Measurements from ENCODE around the gene AQP1. TPM values are rescaled to one million over a fixed set of nuclear protein-coding genes. Genes with fewer than 3 reads are reported as not detected.

Gene AQP1
- total RNA-seq, 1 experiment from 2014 or later: 0.49 TPM

DNA sequence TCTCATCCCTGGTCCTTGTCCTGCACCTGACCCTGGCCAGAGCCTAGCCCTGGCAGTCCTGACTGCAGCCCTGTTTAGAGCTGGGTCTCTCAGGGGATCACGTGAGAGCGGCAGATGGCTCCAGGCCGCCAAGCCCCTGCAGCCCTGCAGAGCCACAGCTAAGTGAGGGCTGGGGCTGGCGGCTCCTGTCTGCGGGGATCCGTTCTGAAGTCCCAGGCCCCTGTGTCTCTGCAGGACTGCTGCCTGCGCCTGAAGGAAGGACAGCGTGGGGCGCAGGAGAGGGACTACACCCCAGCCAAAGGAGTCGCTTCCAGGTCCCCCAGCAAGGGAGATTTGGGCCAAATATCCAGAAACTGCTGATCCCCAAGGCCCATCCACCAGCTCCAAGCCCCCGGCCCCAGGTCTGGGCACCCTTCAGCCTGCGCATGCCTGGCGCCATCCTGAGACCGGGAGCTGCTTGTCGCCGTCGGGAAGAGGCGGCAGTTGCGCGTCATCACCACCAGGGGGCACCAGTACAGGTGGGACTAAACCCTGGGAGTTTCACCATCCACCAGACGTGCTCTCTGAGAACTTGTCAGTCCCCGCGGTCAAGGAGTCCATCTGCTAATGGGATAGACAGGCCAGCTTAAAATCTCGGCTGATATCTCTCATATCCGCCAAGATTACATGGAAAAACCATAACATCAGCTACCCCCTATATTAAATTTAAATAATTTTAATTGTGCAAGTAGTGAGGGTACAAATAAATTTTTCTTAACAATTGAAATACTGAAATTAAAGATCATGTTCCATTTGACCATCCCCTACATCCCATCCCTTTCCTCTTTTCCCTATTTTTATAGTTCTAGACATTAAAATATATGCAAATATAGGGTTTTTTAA, 27.0 kb downstream of the AQP1 start:
- DNase-seq (ENCODE audit: low spot score): peak; percentile 74
- Histone ChIP-seq H3K36me3 (ENCODE audit: insufficient read depth, low read length, poor library complexity, severe bottlenecking) (no peaks in the 10 kb centered on the region), H3K4me1 (ENCODE audit: insufficient read depth, low read length, poor library complexity, severe bottlenecking) (peaks cover 7% of the 10 kb centered on the region), H3K27ac (ENCODE audit: low read depth, low read length, poor library complexity, severe bottlenecking) (no peak overlapping the region), H3K9me3 (ENCODE audit: low read depth, low read length, poor library complexity, severe bottlenecking) (no peaks in the 10 kb centered on the region), H3K27me3 (replicated peaks; ENCODE audit: insufficient read depth, low read depth, low read length, poor library complexity) (peaks cover 35% of the 10 kb centered on the region), H3K4me3 (ENCODE audit: low read depth, low read length, poor library complexity, severe bottlenecking) (no peak overlapping the region)
- TF ChIP-seq EZH2 (IDR thresholded peaks at IDR 0.05; ENCODE audit: borderline replicate concordance, low read depth, low read length, poor library complexity, severe bottlenecking): no peak
- TF ChIP-seq, protein P1, sequence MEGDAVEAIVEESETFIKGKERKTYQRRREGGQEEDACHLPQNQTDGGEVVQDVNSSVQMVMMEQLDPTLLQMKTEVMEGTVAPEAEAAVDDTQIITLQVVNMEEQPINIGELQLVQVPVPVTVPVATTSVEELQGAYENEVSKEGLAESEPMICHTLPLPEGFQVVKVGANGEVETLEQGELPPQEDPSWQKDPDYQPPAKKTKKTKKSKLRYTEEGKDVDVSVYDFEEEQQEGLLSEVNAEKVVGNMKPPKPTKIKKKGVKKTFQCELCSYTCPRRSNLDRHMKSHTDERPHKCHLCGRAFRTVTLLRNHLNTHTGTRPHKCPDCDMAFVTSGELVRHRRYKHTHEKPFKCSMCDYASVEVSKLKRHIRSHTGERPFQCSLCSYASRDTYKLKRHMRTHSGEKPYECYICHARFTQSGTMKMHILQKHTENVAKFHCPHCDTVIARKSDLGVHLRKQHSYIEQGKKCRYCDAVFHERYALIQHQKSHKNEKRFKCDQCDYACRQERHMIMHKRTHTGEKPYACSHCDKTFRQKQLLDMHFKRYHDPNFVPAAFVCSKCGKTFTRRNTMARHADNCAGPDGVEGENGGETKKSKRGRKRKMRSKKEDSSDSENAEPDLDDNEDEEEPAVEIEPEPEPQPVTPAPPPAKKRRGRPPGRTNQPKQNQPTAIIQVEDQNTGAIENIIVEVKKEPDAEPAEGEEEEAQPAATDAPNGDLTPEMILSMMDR (conservative IDR thresholded peaks at IDR 0.05; ENCODE audit: low read depth, low read length): peak; percentile 94
- BruUV-seq (replicated peaks): no TSS peak
- CTCF ChIA-PET: interaction anchor here (0.6 to 2.7 kb wide), 7 partner anchors 8 to 1843 kb away, joined by 3 to 13 read pairs (median 3); no protein-coding TSS in a partner anchor
- intact Hi-C loops (cut with micrococcal nuclease; ENCODE audit: unreplicated experiment): no loop called here
- POLR2A ChIA-PET (ENCODE audit: low non-redundant PET): no interaction called here

DNA sequence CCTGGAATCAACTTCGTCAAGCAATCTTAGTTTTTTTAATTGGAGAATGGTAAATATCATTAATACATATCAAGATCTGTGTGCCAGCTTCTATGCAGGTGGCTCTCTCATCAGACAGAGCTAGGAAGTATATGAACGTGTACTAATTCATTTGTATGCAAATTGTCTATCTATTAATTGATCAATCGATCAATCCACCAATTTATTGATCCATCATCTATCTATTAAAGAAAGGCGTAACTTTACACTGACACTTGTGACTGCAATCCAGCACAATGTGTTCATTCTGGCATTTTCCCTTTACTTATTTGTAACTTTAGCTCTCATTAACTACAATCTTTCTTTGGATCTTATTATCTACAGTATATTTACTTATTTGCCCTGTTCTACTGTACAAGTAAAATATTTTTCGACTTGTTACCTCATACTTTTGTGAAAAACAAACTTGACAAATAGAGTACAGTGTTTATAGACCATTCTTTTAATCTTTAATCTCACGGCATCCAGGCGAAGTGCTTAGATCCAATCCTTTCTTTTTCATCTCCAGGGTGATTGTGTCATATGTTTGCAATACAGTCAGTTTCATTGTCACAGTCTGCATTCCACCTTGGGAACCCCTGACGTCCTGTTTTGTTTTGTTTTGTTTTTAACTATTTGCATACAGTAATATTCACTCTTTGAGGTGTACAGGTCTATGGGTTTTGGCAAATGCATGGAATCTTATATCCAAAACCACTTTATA, 30.1 kb downstream of the AQP1 start:
- Histone ChIP-seq H3K27ac (ENCODE audit: low read depth, low read length, poor library complexity, severe bottlenecking) (no peak overlapping the region), H3K4me1 (ENCODE audit: insufficient read depth, low read length, poor library complexity, severe bottlenecking) (no peaks in the 10 kb centered on the region), H3K9me3 (ENCODE audit: low read depth, low read length, poor library complexity, severe bottlenecking) (peaks cover 11% of the 10 kb centered on the region), H3K4me3 (ENCODE audit: low read depth, low read length, poor library complexity, severe bottlenecking) (no peak overlapping the region), H3K27me3 (replicated peaks; ENCODE audit: insufficient read depth, low read depth, low read length, poor library complexity) (peaks cover 51% of the 10 kb centered on the region), H3K36me3 (ENCODE audit: insufficient read depth, low read length, poor library complexity, severe bottlenecking) (no peaks in the 10 kb centered on the region)
- no TSS peak for BruUV-seq (replicated peaks)
- intact Hi-C loops (cut with micrococcal nuclease; ENCODE audit: unreplicated experiment): no loop called here
- ChIA-PET POLR2A (ENCODE audit: low non-redundant PET) (no interaction called here), CTCF (no interaction called here)
- no peak for TF ChIP-seq EZH2 (IDR thresholded peaks at IDR 0.05; ENCODE audit: borderline replicate concordance, low read depth, low read length, poor library complexity, severe bottlenecking)
- TF ChIP-seq, protein P1 (conservative IDR thresholded peaks at IDR 0.05; ENCODE audit: low read depth, low read length): no peak
- DNase-seq (ENCODE audit: low spot score): no peak

DNA sequence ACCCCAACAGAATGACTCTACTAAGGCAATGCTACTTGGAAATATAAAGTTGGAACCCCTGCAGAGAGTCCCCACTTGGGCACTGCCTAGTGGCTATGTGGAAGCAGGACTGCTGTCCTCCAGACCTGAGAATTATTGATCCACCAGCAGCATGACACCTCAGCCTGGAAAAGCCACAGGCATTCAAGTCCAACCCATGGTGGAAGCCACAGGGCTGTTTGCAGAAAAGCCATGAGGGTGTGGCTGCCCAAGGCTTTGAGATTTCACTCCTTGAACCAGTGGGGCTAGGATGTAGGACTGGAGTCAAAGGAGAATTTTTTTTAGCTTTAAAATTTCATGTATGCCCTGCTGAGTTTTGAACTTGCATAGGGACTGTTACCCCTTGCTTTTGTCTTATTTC, 38.5 kb downstream of the AQP1 start:
- TF ChIP-seq, protein P1 (conservative IDR thresholded peaks at IDR 0.05; ENCODE audit: low read depth, low read length): no peak
- no peak for TF ChIP-seq EZH2 (IDR thresholded peaks at IDR 0.05; ENCODE audit: borderline replicate concordance, low read depth, low read length, poor library complexity, severe bottlenecking)
- no peaks in the 10 kb centered on the region for H3K4me1 ChIP-seq (ENCODE audit: insufficient read depth, low read length, poor library complexity, severe bottlenecking)
- H3K9me3 ChIP-seq (ENCODE audit: low read depth, low read length, poor library complexity, severe bottlenecking): peaks cover 2% of the 10 kb centered on the region
- ChIA-PET POLR2A (ENCODE audit: low non-redundant PET) (no interaction called here), CTCF (no interaction called here)
- peaks cover 33% of the 10 kb centered on the region for H3K27me3 ChIP-seq (replicated peaks; ENCODE audit: insufficient read depth, low read depth, low read length, poor library complexity)
- intact Hi-C loops (cut with micrococcal nuclease; ENCODE audit: unreplicated experiment): no loop called here
- H3K4me3 ChIP-seq (ENCODE audit: low read depth, low read length, poor library complexity, severe bottlenecking): no peak overlapping the region
- H3K27ac ChIP-seq (ENCODE audit: low read depth, low read length, poor library complexity, severe bottlenecking): no peak overlapping the region
- no peaks in the 10 kb centered on the region for H3K36me3 ChIP-seq (ENCODE audit: insufficient read depth, low read length, poor library complexity, severe bottlenecking)
- BruUV-seq (replicated peaks): no TSS peak
- DNase-seq (ENCODE audit: low spot score): no peak
